Muscle of leg (tissue), 11 donors: Measurements from ENCODE around the gene GGT1. TPM values are rescaled to one million over a fixed set of nuclear protein-coding genes. Genes with fewer than 3 reads are reported as not detected.
"Not testable (repeated sequence)": the region's sequence is repeated elsewhere in the genome, so short reads cannot be mapped to it uniquely, and the experiment has no call there.

Experiments
- DNase-seq: peaks from one replicate; pipeline ENCODE4 v3.0.0; 2013
- H3K27ac ChIP-seq: one replicate; pipeline ENCODE4 v1.5.1; 2013; ENCODE audit warnings: mild to moderate bottlenecking, low read length, control low read depth
- H3K27me3 ChIP-seq: one replicate; pipeline ENCODE4 v1.6.1; 2013; ENCODE audit warnings: low read length; ENCODE audit not compliant: control insufficient read depth, insufficient read depth
- H3K36me3 ChIP-seq: one replicate; pipeline ENCODE4 v1.6.1; 2013; ENCODE audit warnings: low read length; ENCODE audit not compliant: control insufficient read depth, insufficient read depth
- H3K4me1 ChIP-seq: one replicate; pipeline ENCODE4 v1.6.1; 2013; ENCODE audit warnings: low read length; ENCODE audit not compliant: control insufficient read depth, insufficient read depth
- H3K4me3 ChIP-seq: one replicate; pipeline ENCODE4 v1.5.1; 2013; ENCODE audit warnings: low read length, control low read depth
- H3K9me3 ChIP-seq: replicated peaks from 2 replicates; pipeline ENCODE4 v1.6.1; 2013; ENCODE audit warnings: low read depth, low read length; ENCODE audit not compliant: control insufficient read depth
- WGBS: methylation state at CpG from one replicate; pipeline ENCODE4 v1.1.5; 2013; ENCODE audit warnings: missing lambda C conversion rate; ENCODE audit not compliant: insufficient coverage; 5-methylcytosine and 5-hydroxymethylcytosine counted together
- polyA plus RNA-seq, 8 donors: library from polyadenylated mRNA; unstranded; fragments of 120-200 nt; gene quantifications; one replicate each; pipeline versions ENCODE4 v1.2.1 to v1.2.3, GENCODE V29; 2013; ENCODE audit warnings: inconsistent platforms in 1 of 8, low replicate concordance in 1 of 8; ENCODE audit not compliant: insufficient read length in 8 of 8, insufficient read depth in 1 of 8
- total RNA-seq: library from RNA; stranded (reverse); fragments of 120-200 nt; gene quantifications from one replicate; pipeline ENCODE4 v1.2.4, GENCODE V29; 2013

Gene GGT1
- total and polyA plus RNA-seq, 9 donors, result 2.3 to 7.8 (median 2.8) TPM

GRCh38 chr22:24642307-24642706 lies 39.3 kb downstream of the GGT1 start:
- not testable (repeated sequence) for H3K27me3 ChIP-seq, DNase-seq, H3K4me1 ChIP-seq, H3K9me3 ChIP-seq, H3K4me3 ChIP-seq, H3K36me3 ChIP-seq, H3K27ac ChIP-seq
- WGBS, result no CpG with 5 or more reads among the region's 1 CpG

GRCh38 chr22:24644409-24644808 lies 41.4 kb downstream of the GGT1 start:
- H3K27ac ChIP-seq, H3K9me3 ChIP-seq, H3K27me3 ChIP-seq, DNase-seq, H3K4me3 ChIP-seq, H3K36me3 ChIP-seq, H3K4me1 ChIP-seq: not testable (repeated sequence)
- no CpG with 5 or more reads among the region's 11 CpGs for WGBS

GRCh38 chr22:24645408-24646399 lies 42.7 kb downstream of the GGT1 start:
- not testable (repeated sequence) for H3K4me3 ChIP-seq, H3K9me3 ChIP-seq, H3K4me1 ChIP-seq, H3K36me3 ChIP-seq, DNase-seq, H3K27me3 ChIP-seq, H3K27ac ChIP-seq
- WGBS, result no CpG with 5 or more reads among the region's 21 CpGs

DNA sequence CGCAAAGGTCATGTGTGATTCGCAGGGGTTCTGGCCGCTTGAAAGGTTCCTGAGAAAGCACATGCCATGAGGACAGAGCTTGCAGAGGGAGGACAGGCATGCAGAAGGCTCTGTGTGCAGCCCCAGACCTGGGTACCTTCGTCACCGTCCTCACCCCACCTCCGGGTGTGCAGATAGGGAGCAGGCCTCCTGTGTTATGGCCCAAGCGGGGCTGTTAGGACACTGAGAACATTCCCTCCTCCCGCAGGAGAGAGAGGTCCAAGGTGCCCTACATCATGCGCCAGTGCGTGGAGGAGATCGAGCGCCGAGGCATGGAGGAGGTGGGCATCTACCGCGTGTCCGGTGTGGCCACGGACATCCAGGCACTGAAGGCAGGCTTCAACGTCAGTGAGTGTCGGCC lies 43.8 kb downstream of the GGT1 start:
- not testable (repeated sequence) for H3K4me1 ChIP-seq, H3K27me3 ChIP-seq, H3K27ac ChIP-seq, DNase-seq, H3K9me3 ChIP-seq, H3K36me3 ChIP-seq, H3K4me3 ChIP-seq
- 83% methylated on average over 5 of the region's 19 CpGs for WGBS

DNA sequence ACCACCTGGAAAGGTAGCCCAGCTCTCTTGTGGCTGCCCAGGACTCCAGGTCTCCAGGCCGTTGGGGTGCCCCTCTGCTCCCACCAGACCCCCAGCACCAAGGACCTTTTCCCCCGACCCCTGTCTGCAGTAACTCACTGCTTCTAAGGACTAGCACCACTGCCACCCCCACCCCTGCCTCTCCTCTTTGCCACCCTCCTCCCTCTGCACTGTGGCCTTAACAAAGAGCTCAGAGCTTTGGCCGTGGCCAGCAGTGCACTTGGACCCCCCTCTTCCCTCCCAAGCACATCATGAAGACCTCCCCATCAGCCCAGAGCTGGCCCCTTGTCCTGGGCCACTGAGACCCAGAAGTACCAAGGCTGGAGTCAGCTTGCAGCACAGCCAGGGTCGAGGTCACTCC lies 46.4 kb downstream of the GGT1 start:
- DNase-seq, H3K4me3 ChIP-seq, H3K27ac ChIP-seq, H3K4me1 ChIP-seq, H3K36me3 ChIP-seq, H3K27me3 ChIP-seq, H3K9me3 ChIP-seq: not testable (repeated sequence)
- WGBS, result no CpG with 5 or more reads among the region's 4 CpGs

- no CpG with 5 or more reads among the region's 10 CpGs for WGBS
- not testable (repeated sequence) for DNase-seq, H3K36me3 ChIP-seq, H3K9me3 ChIP-seq, H3K27ac ChIP-seq, H3K27me3 ChIP-seq, H3K4me3 ChIP-seq, H3K4me1 ChIP-seq
These were observed 47.9 kb downstream of the GGT1 start for GRCh38 chr22:24650884-24651283.

DNA sequence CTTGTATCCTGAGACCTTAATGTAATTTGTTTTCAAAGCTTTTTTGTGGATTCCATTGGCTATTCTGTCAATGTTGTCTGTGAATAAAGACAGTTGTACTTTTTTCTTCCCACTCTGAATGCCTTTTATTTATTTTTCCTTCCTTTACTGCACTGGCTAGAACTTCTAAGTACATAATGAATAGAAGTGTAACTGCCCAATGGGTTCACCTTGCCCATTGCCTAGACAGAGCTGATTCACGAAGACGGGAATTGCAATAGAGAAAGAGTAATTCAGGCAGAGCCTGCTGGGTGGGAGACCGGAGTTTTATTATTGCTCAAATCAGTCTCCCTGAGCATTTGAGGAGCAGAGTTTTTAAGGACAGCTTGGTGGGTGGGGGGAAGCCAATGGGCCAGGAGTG lies 62.4 kb downstream of the GGT1 start:
- H3K9me3 ChIP-seq, DNase-seq, H3K4me1 ChIP-seq, H3K36me3 ChIP-seq, H3K27ac ChIP-seq, H3K4me3 ChIP-seq, H3K27me3 ChIP-seq: not testable (repeated sequence)
- WGBS, result 66% methylated on average over 3 of the region's 3 CpGs

DNA sequence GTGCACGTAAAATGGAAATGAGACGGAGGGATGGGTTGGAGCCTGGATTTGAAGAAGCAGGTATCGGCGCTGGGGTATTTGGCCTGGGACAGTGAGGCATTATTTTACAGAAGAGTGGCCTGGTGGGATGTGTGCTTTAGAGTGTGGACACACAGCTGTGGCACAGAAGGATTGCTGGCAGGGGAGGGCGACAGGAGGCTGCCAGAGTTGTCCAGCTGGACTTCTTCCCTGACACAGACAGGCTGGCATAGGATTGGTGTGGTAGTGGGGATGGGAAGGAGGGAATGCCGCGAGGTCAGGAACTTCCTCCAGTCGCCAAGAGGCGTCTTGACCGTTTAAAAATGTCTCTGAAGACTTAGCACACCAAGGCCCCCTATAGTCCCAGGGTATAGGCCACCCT lies 64.9 kb downstream of the GGT1 start:
- not testable (repeated sequence) for H3K4me1 ChIP-seq, DNase-seq, H3K9me3 ChIP-seq, H3K27ac ChIP-seq, H3K27me3 ChIP-seq, H3K4me3 ChIP-seq, H3K36me3 ChIP-seq
- no CpG with 5 or more reads among the region's 10 CpGs for WGBS

GRCh38 chr22:24672532-24672931 lies 69.5 kb downstream of the GGT1 start:
- not testable (repeated sequence) for H3K36me3 ChIP-seq, H3K27ac ChIP-seq, H3K9me3 ChIP-seq, H3K4me1 ChIP-seq, H3K4me3 ChIP-seq, H3K27me3 ChIP-seq, DNase-seq
- no CpG with 5 or more reads among the region's 2 CpGs for WGBS
